GM23248 (cell line): Measurements from ENCODE around the gene KCNC1. TPM values are rescaled to one million over a fixed set of nuclear protein-coding genes. Genes with fewer than 3 reads are reported as not detected.

ENCODE experiments used
- DNase-seq: peaks from one replicate; pipeline ENCODE4 v3.0.0-alpha.2; 2015
- H2AFZ ChIP-seq: fragments of 200-600 bp; sonication (generic); 2 replicates; pipeline ENCODE4 v1.6.1; 2016; ENCODE audit warnings: antibody characterized with exemption
- H3F3A ChIP-seq: fragments of 200-600 bp; sonication (generic); 2 replicates; pipeline ENCODE4 v1.6.1; 2016; ENCODE audit warnings: mild to moderate bottlenecking, antibody characterized with exemption, mixed run types; ENCODE audit not compliant: insufficient read depth
- H3K27ac ChIP-seq: fragments of 200-600 bp; sonication (generic); 2 replicates; pipeline ENCODE4 v1.5.1; 2016; ENCODE audit warnings: mild to moderate bottlenecking
- H3K27me3 ChIP-seq: fragments of 200-600 bp; sonication (generic); replicated peaks from 2 replicates; pipeline ENCODE4 v1.6.1; 2016; ENCODE audit warnings: mild to moderate bottlenecking; ENCODE audit not compliant: insufficient read depth
- H3K36me3 ChIP-seq: fragments of 200-600 bp; sonication (generic); 2 replicates; pipeline ENCODE4 v1.6.1; 2016; ENCODE audit warnings: low read depth, mild to moderate bottlenecking
- H3K4me1 ChIP-seq: fragments of 200-600 bp; sonication (generic); 2 replicates; pipeline ENCODE4 v1.6.1; 2016; ENCODE audit warnings: mild to moderate bottlenecking; ENCODE audit not compliant: insufficient read depth
- H3K4me2 ChIP-seq: fragments of 200-600 bp; sonication (generic); one replicate; pipeline ENCODE4 v1.6.1; 2016; ENCODE audit warnings: mild to moderate bottlenecking; ENCODE audit not compliant: unreplicated experiment
- H3K4me3 ChIP-seq: fragments of 200-600 bp; sonication (generic); 2 replicates; pipeline ENCODE4 v1.5.1; 2016; ENCODE audit warnings: mild to moderate bottlenecking
- H3K79me2 ChIP-seq: fragments of 200-600 bp; sonication (generic); 2 replicates; pipeline ENCODE4 v1.6.1; 2016; ENCODE audit warnings: mild to moderate bottlenecking; ENCODE audit not compliant: insufficient read depth
- H3K9ac ChIP-seq: fragments of 200-600 bp; sonication (generic); 2 replicates; pipeline ENCODE4 v1.6.1; 2016; ENCODE audit warnings: mild to moderate bottlenecking
- H3K9me2 ChIP-seq: fragments of 200-600 bp; sonication (generic); 2 replicates; pipeline ENCODE4 v1.6.1; 2016; ENCODE audit warnings: mixed run types, mild to moderate bottlenecking, moderate library complexity; ENCODE audit not compliant: insufficient read depth
- H3K9me3 ChIP-seq: fragments of 200-600 bp; sonication (generic); one replicate; pipeline ENCODE4 v1.6.1; 2017; ENCODE audit warnings: low read depth
- H4K20me1 ChIP-seq: fragments of 200-600 bp; sonication (generic); 2 replicates; pipeline ENCODE4 v1.6.0; 2016; ENCODE audit not compliant: insufficient read depth
- EZH2 ChIP-seq: fragments of 200-600 bp; sonication (generic); IDR thresholded peaks from 2 replicates; pipeline ENCODE4 v1.6.1; 2018; ENCODE audit warnings: antibody characterized with exemption, mild to moderate bottlenecking; ENCODE audit not compliant: insufficient read depth, poor library complexity, severe bottlenecking
- EZH2phosphoT487 ChIP-seq: fragments of 200-600 bp; sonication (generic); IDR thresholded peaks from 2 replicates; pipeline ENCODE4 v1.6.1; 2018; ENCODE audit warnings: antibody characterized with exemption, moderate library complexity, mild to moderate bottlenecking, low read depth; ENCODE audit not compliant: insufficient read depth
- WGBS, 2 experiments: methylation state at CpG; one replicate each; pipeline ENCODE4 v1.1.6; 2015 to 2017; ENCODE audit warnings: low lambda C conversion rate in 2 of 2, low coverage in 1 of 2; ENCODE audit errors: missing lambda C conversion rate in 2 of 2; 5-methylcytosine and 5-hydroxymethylcytosine counted together
- in situ Hi-C: fragments of 300-500 bp; cut with MboI; formaldehyde crosslinking; loops from 2 replicates; pipeline ENCODE4 v1.15.0; 2020
- polyA plus RNA-seq: library from polyadenylated mRNA; unstranded; fragments of >200 nt; fragmentation: Nextera tagmentation; extraction: Ambion mirVana; gene quantifications from 2 replicates; pipeline ENCODE4 v1.2.1, GENCODE V29; 2016
- total RNA-seq: library from RNA; depleted of rRNA; stranded (reverse); fragments of >200 nt; shearing (Covaris generic); gene quantifications from 2 replicates; pipeline ENCODE4 v1.2.3, GENCODE V29; 2014

The KCNC1 gene
- total and polyA plus RNA-seq, 2 experiments from 2014 or later, result not detected

GRCh38 chr11:17801166-17801565, 66.6 kb downstream of the KCNC1 start:
- WGBS, 2 experiments, result 94 to 100% methylated on average over 1 to 4 of the region's 4 CpGs

DNA sequence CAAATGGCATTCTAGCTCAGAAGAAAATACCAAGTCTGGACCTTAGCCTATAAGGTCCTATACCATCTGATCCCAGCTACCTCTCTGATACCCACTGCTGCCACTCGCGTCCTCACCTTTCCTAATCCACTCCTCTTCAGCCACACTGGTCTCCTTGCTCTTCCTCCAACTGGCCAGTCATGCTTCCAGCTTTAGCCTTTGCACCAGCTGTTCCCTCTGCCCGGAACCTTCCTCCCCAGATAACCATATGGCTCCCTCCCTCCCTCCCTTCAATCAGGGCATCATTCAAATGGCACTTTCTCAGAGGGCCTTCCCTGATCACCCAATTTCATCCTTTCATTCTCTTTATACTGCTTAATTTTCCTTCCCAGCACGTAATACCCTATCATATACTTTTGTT, 67.9 kb downstream of the KCNC1 start:
- TF ChIP-seq EZH2phosphoT487, result no peak
- TF ChIP-seq EZH2, result no peak
- Histone ChIP-seq H3K27me3 (no peaks in the 10 kb centered on the region), H3K36me3 (no peaks in the 10 kb centered on the region), H3K79me2 (no peaks in the 10 kb centered on the region), H3K9me3 (no peaks in the 10 kb centered on the region), H3K27ac (no peak overlapping the region), H3K4me1 (no peaks in the 10 kb centered on the region), H3K9ac (no peak overlapping the region), H4K20me1 (no peaks in the 10 kb centered on the region), H3K4me2 (no peak overlapping the region), H3K9me2 (no peaks in the 10 kb centered on the region), H3F3A (no peaks in the 10 kb centered on the region), H3K4me3 (no peak overlapping the region), H2AFZ (no peak overlapping the region)
- WGBS, 2 experiments, result 87 to 90% methylated on average over 4 of the region's 4 CpGs
- in situ Hi-C loops, result no loop called here
- DNase-seq, result no peak

More at GRCh38 chr11:17801166-17801565, 66.6 kb downstream of the KCNC1 start:
- no peak for TF ChIP-seq EZH2phosphoT487
- no peak for TF ChIP-seq EZH2
- Histone ChIP-seq H4K20me1 (no peaks in the 10 kb centered on the region), H3K9me2 (no peaks in the 10 kb centered on the region), H2AFZ (no peak overlapping the region), H3K9me3 (no peaks in the 10 kb centered on the region), H3K9ac (no peak overlapping the region), H3K27me3 (no peaks in the 10 kb centered on the region), H3K4me2 (no peak overlapping the region), H3F3A (no peaks in the 10 kb centered on the region), H3K36me3 (no peaks in the 10 kb centered on the region), H3K4me1 (no peaks in the 10 kb centered on the region), H3K79me2 (no peaks in the 10 kb centered on the region), H3K27ac (no peak overlapping the region), H3K4me3 (no peak overlapping the region)
- no peak for DNase-seq
- in situ Hi-C loops, result no loop called here

GRCh38 chr11:17803754-17804334, 69.3 kb downstream of the KCNC1 start:
- in situ Hi-C loops, result no loop called here
- no peaks in the 10 kb centered on the region for H3K9me2 ChIP-seq
- 77 to 84% methylated on average over 7 of the region's 7 CpGs for WGBS, 2 experiments
- no peaks in the 10 kb centered on the region for H3K4me1 ChIP-seq
- no peak overlapping the region for H3K4me2 ChIP-seq
- TF ChIP-seq EZH2phosphoT487, result no peak
- no peak for TF ChIP-seq EZH2
- H2AFZ ChIP-seq, result no peak overlapping the region
- no peak for DNase-seq
- H3K9me3 ChIP-seq, result no peaks in the 10 kb centered on the region
- H3K27me3 ChIP-seq, result no peaks in the 10 kb centered on the region
- no peaks in the 10 kb centered on the region for H4K20me1 ChIP-seq
- no peaks in the 10 kb centered on the region for H3K36me3 ChIP-seq
- H3K79me2 ChIP-seq, result no peaks in the 10 kb centered on the region
- no peak overlapping the region for H3K9ac ChIP-seq
- H3K27ac ChIP-seq, result no peak overlapping the region
- no peaks in the 10 kb centered on the region for H3F3A ChIP-seq
- no peak overlapping the region for H3K4me3 ChIP-seq

DNA sequence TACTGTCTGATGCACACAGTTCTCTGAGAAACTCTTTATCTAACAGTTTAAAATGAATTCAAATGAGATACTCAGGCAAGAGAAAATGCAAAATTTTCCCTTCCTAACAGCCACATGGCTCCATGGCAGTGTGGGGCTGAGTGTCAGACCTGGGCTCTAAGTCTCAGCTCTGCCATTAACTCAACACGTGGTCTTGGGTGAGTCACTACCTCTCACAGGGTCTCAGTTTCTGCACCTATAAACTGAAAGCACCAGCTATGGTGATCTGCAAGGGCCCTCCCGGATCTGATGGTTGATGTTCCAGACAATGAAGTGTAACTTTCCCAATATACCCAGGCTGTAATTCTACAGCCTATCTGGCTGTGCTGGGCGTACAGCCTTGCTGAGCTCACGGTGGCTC, 70.5 kb downstream of the KCNC1 start:
- in situ Hi-C loops, result no loop called here
- WGBS, 2 experiments, result 81 to 91% methylated on average over 4 of the region's 4 CpGs
- no peaks in the 10 kb centered on the region for H3F3A ChIP-seq

DNA sequence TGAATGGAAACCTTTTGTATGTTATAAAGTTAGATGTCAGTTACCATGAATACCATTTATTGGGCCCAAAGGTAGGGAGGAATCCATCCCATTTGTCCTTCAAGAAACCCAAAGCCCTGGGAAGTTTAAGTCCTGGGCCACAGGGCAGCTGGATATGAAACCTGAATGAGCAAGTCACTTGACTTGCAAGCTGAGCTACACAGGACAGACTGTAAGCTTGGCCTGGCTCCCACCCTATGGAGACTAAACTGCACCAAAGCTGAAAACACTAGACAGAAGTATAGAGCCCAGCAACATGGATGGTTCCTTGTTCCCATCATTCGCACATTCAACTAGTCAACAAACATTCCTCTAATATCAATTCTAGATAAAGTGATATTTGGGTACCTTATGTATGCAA, 71.3 kb downstream of the KCNC1 start:
- no peaks in the 10 kb centered on the region for H3K79me2 ChIP-seq
- no peak overlapping the region for H3K9ac ChIP-seq
- H3K27ac ChIP-seq, result no peak overlapping the region
- H3K4me3 ChIP-seq, result no peak overlapping the region
- no peaks in the 10 kb centered on the region for H3K27me3 ChIP-seq
- no peak for DNase-seq
- no peaks in the 10 kb centered on the region for H3K9me2 ChIP-seq
- in situ Hi-C loops, result no loop called here
- H3K9me3 ChIP-seq, result no peaks in the 10 kb centered on the region
- H3F3A ChIP-seq, result no peaks in the 10 kb centered on the region
- H3K4me2 ChIP-seq, result no peak overlapping the region
- H3K4me1 ChIP-seq, result no peaks in the 10 kb centered on the region
- WGBS, 2 experiments, result 74 to 75% methylated on average over 1 of the region's 1 CpG
- H4K20me1 ChIP-seq, result no peaks in the 10 kb centered on the region
- H2AFZ ChIP-seq, result no peak overlapping the region
- H3K36me3 ChIP-seq, result no peaks in the 10 kb centered on the region
- TF ChIP-seq EZH2, result no peak
- TF ChIP-seq EZH2phosphoT487, result no peak

More for the DNA sequence above, 70.5 kb downstream of the KCNC1 start:
- Histone ChIP-seq H3K36me3 (no peaks in the 10 kb centered on the region), H3K27ac (no peak overlapping the region), H3K79me2 (no peaks in the 10 kb centered on the region), H3K4me1 (no peaks in the 10 kb centered on the region), H4K20me1 (no peaks in the 10 kb centered on the region), H3K9ac (no peak overlapping the region), H3K27me3 (no peaks in the 10 kb centered on the region), H3K9me3 (no peaks in the 10 kb centered on the region), H3K9me2 (no peaks in the 10 kb centered on the region), H3K4me2 (no peak overlapping the region), H2AFZ (no peak overlapping the region), H3K4me3 (no peak overlapping the region)
- TF ChIP-seq EZH2phosphoT487 (no peak), EZH2 (no peak)
- DNase-seq, result no peak
